HG02610 (cell line): ENCODE results near the gene OCRL.

Source experiments
- ATAC-seq: cut with Tn5 transposase; IDR thresholded peaks from one replicate; pipeline ENCODE4 v1.9.1; 2021; ENCODE audit warnings: mild to moderate bottlenecking, moderate library complexity; ENCODE audit not compliant: unreplicated experiment

Gene OCRL

GRCh38 chrX:129540068-129540653, at the start of gene OCRL:
TSS of gene OCRL (plus strand) at chrX:129540259. CDS start at chrX:129540440, 181 bp downstream.
- ATAC-seq: peak; percentile 98

- ATAC-seq: no peak
These were observed 49.7 kb upstream of the OCRL start for GRCh38 chrX:129490330-129490729.

GRCh38 chrX:129493643-129494042, 46.4 kb upstream of the OCRL start:
- no peak for ATAC-seq

DNA sequence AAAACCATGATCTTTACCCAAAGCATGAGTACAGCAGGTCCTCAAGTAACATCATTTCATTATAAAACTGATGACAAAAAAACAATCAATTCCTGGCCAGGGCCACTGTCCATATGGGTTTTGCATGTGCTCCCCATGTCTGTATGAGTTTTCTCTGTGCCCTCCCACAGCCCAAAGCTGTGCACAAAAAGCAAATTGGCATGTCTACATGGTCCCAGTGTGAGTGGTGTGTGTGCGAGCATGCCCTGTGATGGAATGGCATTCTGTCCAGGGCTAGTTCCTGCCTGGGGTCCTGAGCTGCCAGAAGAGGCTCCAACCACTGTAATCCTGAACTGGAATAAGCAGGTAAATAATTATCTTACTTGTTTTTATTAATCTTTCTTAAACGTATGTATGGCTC, 45.2 kb upstream of the OCRL start:
- no peak for ATAC-seq

GRCh38 chrX:129495900-129496299, 44.2 kb upstream of the OCRL start:
- no peak for ATAC-seq

DNA sequence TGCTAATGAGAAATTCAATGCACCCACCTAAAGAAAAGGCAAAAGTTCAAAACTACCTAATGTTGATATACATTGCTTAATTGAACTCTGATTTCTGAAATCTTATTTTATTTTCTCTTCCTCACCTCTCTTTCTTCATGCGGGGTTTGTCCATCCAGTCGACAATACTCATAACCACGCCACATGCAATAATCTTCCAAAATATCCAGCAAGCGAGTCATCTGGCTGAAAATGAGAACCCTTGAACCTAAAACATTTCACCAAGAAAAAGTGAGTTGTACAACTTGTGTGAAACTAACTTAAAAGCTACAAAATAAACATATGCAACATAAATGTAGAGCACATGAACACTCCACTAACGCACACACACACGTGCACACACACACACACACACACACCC, 43.4 kb upstream of the OCRL start:
- no peak for ATAC-seq

DNA sequence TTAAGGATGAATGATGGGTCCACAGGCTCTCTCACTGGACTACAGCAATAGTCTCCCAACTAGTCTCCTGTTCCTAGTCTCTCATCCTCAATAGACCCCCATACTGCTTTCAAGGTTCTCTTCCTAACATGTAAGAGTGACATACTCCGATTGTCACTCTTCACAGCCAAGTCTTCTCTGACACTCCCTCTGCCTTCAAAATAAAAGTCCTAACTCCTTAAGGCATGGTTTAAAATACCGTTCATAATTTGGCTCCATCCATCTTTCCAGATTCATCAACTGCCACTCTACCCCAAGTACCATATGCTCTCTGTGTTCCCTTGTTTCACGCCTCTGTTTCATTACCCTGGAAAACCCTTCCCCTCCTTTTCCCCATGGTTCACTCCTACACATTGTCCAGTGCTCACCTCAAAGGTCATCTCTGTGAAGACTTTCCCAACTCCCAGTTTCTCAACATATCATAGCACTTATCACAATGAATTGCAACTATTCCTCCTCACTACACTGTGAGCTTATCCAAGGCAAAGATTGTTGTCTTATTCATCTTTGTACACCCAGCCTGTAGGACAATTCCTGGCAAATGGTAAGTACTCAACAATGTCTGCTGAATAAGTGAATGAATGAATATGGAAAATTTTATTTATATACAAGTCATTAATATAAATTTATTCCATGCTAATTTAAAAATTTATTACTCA, 42.8 kb upstream of the OCRL start:
- ATAC-seq: no peak

DNA sequence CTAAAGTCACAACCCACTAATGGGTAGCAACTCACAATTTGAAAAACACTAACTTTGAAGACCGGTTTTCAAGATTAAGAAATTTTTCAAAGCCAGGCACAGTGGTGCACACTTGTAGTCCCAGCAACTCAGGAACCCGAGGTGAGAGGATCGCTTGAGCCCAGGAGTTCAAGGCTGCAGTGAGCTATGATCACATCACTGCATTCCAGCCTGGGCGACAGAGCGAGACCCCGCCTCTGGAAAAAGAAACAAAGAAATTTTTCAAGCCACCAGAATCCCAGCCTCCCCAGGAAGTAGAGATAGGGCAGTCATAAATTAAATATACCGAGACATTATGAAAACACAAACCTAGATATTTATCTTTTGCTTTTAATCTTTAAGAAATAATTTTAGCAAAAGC, 29.7 kb upstream of the OCRL start:
- ATAC-seq: no peak

- no peak for ATAC-seq
These were observed 28.4 kb upstream of the OCRL start for GRCh38 chrX:129511689-129512088.

DNA sequence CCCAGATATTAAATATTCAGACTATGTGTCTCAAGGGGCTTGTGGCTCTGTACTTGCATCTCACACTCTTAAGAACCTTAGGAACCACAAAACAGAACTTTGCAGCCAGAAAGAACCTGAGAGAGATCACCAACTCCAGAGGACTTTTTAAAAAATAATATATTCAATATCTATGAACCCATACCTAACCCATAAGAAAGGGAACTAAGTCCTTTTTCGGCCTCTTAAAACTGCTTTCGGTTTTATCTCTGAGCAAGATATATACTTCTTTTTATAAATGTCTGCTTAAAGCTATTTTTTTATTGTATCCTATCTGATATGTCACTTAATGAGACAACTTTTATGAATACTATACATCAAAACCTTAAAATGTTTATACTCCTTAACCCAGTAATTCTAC, 27.6 kb upstream of the OCRL start:
- ATAC-seq: no peak

- no peak for ATAC-seq
These were observed 23.7 kb upstream of the OCRL start for GRCh38 chrX:129516402-129516801.

DNA sequence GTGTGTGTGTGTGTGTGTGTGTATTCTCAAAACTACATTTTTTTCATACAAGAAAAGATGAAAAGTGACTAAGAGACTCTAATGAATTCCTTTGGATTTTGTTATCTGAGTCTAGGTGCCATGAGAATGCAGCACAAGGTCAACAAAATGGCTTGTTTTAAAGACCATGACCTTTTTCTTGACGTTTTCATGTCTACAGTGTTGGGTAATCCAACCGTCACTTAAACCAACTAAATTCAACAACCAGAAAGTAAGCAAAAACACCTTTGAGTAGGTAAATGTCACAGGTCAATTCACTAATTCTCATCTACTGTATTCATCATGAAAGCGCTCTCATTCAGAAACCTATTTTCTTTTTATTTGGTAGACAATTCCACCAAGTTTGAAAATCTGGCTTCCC, 19.9 kb upstream of the OCRL start:
- ATAC-seq: no peak

GRCh38 chrX:129522184-129523078, 17.6 kb upstream of the OCRL start:
- no peak for ATAC-seq

DNA sequence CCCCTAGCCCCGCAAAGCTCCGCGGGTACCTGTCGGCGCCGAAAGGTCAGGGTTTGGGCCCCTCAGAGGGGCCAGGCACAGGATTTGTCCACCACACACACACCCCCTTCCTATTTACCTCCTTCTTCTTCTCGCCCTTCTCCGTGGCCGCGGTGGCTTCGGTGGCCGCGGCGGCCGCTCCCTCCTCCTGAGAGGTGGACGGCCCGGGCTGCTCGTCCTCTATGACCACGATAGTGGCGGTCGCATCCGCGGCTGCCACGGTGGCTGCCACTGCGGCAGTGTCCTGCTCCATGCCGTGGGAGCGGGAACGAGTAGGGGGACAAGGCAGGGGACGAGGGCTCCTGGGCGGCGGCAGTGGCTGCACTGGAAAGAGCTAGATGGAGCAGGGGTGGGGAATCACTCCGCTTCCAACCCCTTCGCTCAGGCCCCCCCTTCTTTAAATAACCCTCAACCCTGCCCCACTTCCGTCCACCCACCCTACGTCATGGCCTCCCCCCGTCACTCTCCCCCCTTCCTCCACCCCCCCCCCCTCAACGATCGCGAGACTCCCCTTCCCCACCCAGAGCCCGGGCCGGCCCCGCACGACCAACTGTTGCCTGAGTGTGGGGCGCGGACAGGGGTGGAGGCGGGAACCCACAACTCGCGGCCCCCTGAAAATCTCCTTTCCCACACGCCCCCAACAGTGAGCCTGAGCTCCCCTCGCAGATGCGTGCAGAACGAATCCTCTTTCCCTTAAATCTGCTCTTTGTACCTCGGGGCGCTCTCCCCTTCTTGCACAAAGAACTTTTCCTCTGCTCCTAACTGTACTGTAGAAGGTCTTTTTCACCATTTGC, 16.8 kb upstream of the OCRL start, which contains the start of gene SMARCA1:
Gene SMARCA1 (minus strand): TSS at position 412 of the 833 bp plus-strand sequence. CDS start 120 bp downstream, at position 292.
- no peak for ATAC-seq

GRCh38 chrX:129524250-129524850, 15.7 kb upstream of the OCRL start:
- ATAC-seq: no peak

- no peak for ATAC-seq
These were observed 14.9 kb upstream of the OCRL start for GRCh38 chrX:129525162-129525561.

DNA sequence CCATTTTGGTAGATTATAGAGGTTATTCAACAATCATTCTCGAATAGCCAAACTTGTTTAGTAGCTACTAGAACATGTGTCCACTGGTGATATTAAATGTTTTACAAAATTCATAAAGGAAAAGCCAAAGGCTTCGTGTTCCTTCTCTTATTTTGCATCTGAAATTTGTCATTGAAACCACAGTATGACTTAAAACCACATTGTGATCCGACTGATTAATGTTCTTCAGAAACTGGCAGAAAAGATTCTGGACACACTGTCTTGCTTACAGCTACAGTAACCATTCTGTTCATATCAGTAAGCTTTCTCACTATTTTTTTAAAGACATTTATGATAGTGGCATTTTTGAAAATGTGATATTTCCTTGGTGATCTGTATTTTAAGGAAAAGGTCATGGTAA, 14.2 kb upstream of the OCRL start:
- ATAC-seq: no peak

DNA sequence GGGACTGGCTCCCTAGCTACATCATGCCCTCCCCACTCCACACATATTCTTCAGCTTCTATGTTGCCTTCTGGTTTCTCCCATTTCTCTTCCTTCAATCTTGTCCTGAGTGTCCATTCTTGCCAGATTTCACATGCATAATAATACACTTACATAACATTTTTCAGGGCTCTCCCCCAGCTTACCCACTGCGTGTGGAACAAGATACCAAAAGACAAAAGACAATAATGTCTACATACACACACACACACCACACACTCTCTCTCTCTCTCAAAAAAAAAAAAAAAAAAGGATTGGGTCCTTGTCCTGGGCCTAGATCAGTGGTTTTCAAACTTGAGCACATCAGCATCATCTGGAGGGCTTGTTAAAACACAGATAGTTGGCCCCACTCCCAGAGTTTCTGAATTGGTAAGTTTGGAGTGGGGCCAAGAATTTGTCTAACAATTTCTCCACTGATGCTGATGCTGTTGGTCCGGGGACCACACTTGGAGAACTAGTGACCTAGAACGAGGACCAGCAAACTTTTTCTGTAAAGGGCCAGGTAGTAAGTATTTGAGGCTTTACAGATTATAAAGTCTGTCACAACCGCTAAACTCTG, 10.3 kb upstream of the OCRL start:
- ATAC-seq: no peak

GRCh38 chrX:129530410-129530809, 9.6 kb upstream of the OCRL start:
- ATAC-seq: no peak

DNA sequence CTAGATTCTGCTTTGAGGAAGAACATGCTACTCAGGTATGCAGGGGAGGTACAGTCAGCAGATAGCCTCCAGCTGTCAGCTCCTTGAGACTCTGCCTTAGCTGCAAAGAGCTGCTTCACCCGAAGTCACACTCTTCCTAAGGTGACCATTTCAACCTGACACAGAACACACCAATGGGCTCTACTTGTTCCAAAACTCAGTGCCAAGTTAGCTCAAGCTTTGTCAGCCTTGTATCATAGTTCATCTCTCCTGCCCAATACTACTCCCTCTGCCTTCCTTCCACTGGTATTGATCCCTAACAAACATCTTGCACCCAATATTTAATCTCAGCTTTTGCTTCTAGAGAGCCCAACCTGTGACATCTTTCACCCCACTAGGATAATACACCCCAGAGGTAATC, 8.9 kb upstream of the OCRL start:
- ATAC-seq: no peak
